ENCODE measurements around the gene AUTS2.

Gene AUTS2

DNA sequence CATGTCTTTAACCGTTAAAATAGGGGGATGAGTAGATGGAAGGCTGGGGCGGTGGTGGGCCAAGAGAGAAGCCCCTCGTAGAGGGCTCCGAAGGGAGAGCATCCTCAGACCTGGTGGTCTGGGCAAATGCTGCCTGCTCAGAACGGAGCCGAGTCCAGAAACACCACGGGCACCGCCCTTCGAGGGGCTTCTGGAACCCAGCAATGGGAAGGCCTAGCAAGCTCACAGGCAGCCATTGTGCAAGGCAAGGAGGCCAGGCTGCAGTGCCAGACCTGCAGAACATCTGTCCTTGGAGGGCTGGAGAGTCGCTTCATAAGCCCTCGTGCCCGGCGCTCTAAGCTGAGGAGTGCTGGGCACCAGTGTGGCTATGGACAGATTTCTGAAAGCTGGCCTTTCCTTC lies 889.6 kb downstream of the AUTS2 start:
- no peak for DNase-seq

DNA sequence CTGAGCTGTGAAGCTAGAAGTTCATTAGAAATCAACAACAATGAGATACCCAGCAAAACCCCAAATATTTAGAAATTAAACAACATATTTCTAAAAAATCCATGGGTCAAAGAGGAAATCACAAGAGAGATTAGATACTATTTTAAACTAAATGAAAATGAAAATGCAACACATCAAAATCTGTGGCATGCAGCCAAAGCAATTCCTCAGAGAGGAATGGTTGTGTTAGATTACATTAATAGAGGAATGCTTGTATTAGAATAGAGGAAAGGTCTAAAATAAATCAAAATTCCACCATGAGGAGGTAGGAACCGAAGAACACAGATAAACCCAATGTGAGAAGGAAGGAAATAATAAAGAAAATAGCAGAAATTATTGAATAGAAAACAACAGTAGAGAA lies 891.5 kb downstream of the AUTS2 start:
- no peak for DNase-seq

DNA sequence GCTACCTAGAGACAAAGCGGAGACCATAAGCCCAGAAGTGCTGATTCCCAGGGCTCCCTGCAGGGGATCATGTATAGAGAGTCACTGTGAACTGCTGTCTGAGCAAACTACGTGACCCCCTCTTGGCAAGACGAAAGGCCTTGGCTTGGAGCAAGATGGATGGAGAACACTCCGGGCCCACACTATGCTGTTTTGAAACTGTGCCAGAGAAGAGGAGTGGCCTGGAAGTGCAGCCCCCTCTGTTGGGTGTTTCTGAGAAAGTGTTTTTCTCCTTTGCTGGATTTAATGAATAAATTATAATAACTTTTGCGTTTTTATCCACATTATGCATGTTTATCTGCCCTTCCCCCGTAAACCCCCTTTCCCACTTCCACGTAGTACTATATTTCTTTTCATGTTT lies 894.4 kb downstream of the AUTS2 start:
- DNase-seq, result no peak

DNA sequence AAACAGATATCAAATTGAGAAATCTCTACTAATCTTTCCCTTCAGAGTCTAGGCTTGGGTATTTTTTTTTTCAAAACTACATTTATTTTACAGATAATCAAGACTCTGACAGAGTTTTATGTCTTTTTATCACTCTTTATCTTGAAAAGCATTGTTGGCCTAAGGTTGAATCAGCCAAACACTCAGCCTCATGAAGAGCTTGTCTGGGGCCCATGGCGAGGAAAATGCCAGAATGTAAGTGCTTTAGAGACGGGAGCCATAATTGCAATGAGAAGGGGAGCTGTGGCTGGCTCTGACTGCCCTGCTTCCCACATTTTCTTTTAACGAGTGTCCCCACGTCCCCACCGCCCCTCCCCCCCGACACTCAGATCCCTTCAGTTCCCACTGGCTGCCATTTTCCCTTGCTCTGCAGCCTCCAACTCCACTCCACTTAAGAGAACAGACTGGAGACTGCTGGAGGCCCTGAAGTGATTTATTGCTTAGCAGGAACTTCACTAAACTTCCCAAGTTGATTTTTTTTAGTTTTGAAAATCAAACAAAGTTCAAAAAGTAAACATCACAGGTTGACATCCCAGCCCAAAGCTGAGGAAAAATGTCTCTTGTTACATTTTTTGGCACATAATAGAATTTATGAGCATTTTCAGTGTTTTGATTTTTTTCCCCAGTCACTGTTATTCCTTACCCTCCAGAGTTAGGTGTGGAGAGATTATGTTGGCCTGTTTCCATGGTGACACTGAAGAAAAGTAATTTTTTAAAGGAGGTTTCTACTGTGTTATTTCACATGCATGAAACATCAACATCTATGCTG lies 896.2 kb downstream of the AUTS2 start:
- DNase-seq, result no peak

DNA sequence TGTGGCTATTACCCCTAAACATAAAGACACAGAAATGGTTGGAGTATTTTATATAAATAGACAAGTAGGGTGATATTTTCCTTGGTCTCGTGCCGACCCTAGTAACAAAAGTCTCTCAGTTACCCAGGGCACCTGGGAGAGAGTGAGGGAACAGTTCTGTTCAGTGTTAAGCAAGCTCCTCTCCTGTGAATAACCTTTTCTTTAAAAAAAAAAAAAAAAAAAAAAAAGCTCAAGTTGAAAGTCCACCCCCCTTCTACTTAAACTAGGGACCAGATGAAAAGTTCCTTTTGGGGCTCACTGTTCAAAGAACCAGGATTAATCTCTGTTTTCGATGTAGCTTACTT lies 896.7 kb downstream of the AUTS2 start:
- DNase-seq, result no peak

DNA sequence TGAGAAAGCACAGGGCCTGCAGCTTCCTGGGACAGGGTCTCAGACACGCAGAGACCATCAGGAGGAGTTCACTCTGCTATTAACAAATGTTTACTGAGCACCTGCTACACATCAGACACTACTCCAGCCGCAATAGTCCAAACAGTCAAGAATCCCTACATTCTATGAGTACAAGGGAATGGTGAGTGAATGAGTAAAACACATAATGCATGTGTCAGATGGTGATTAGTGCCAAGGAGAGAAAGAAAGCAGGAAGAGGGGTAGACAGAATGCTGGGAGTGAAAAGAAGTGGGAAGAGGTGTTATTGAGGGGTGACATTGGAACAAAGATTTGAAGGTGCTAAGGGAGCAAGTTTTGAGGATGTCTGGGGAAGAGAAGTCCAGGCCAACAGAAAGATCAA lies 899.5 kb downstream of the AUTS2 start:
- no peak for DNase-seq

DNA sequence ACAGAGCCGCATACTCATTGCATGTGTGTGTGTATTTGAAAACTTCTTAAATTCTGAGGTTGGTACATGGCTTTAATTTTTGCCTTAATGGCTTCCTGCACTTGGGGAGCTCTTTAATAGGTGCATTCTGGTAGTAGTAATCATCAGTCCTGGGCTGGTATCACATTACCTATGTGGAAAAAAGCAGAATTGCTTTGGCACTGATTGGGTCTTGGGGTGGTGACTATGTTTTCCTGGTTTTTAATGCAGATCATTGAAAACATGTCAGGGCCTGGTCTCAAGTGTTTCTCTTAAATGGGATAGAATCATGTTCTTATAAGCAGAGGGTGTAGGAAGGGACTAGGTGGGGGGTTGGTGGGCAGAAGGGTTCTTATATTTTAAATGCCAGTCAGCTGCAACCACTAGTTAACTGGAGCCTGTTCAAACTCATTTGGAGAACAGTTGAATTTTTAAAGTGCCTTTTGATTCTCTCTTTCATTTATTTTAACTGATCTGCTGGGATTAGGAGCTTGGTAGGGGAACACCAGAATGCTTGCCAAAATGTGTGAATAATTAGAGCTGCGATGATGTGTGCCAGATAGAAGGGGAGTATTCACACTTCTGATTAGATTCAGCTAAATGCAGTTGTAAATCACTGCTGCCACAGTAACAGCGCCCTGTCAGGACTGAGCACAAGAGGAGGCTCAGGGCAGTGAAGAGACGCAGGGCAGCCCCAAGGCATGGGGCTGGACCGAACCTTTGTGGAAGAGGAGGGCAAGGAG lies 900.1 kb downstream of the AUTS2 start:
- DNase-seq, result no peak

DNA sequence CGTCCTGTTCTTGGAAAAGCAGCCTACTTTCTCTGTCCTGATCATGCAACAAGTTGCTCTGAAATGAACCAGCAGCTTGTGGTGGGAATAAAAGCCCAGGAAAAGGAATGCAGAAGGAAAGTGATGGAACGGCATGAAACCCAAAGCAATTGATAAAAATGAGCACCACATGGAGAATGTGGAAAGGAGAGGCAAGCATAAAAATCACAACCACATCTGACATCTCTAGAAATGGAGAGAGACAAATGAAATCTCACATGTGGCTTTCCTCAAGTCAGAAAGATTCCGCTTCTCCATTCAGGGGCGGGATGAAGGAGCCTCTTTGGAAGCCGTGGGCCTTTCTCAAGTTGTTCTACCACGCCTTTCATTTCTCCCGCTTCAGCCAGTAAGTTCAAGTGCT lies 902.0 kb downstream of the AUTS2 start:
- no peak for DNase-seq

DNA sequence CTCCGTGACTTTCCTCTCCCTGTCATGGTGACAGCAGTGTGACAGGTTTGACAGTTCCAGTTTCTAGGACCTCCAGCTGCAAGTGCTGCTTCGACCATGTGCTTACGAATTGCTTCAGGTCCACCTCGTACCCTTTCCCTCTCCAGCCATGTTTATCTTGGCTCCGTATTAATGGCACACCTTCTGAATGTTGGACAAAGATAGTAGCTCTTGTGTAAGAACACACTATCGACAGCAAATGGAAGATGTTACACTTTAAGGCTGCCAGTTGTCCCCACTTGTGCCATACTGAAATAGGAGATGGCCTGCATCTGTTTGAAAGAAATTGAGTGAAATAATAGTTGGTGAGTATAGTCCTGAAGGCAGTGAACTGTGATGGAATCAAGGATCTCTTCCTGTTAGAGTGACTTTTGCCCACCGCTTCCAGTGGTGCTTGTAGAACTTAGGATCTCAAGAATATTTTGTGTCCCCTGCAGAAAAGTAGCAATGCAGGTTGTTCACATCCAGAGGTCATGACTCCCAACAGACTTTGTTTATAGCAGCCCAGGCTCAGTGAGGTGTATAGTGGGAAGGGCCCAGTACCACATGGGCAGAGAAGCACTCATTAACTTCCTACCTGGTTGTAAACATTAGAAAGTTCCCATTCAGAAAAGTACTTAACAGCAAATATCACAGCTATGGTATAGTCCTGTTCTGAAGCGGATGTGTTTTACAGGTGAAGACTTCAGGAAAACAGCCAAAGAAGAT lies 904.0 kb downstream of the AUTS2 start:
- DNase-seq, result no peak

DNA sequence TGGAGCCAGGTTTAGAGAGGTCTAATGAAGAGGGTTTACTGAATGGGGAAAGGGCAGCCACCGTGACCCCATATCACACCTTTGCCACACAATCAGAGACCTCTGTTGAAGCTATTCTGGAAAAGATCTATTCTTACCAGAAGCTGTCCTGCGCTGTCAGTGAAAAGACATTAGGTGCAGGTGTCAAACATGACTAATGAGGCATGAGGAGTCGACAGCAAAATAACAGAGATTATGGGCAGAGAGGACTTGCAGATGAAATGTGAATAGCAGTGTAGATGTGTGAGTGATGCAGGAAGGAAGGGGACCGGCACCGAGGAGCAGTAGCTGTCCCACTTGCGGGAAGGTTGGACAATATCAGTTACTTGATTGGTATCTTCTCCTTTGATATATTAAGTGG lies 906.0 kb downstream of the AUTS2 start:
- no peak for DNase-seq

DNA sequence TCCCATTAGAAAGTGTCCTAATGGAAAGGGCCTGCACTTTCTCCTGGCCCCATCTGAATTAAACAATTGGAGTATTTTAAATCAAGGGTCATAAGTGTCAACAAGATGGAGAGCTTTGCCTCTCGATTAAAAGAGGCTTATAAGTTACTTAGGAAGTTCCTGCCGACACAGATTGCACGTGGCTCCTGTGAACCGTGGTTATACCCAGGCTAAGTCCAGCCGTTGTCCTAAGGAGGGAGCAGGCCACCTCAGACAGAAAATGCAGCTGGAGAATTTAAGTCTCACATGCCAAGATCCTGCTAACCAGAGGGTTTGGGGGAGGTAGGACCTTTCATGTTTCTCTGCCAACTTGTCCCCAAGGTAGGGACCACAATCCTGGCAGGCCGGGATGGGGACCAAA lies 907.2 kb downstream of the AUTS2 start:
- DNase-seq, result no peak

DNA sequence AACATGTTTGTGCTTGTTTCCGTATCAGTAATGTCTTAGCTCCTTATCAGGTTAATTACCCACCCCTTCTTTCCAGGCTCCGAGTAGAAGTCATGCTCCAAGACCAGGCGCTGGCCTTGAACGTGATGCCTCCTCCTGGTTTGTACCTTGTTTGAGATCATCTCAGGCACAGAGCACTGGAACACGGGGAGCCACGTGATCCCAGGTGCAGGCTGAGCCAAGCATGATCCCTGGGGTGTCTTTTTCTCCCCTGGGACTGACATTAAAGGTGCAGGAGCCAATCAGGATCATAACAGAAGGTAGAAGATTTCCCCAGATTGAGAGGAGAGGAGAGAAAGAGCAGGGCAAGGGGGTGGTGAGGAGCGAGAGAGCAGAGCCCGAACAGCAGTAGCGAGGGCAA lies 907.6 kb downstream of the AUTS2 start:
- no peak for DNase-seq

DNA sequence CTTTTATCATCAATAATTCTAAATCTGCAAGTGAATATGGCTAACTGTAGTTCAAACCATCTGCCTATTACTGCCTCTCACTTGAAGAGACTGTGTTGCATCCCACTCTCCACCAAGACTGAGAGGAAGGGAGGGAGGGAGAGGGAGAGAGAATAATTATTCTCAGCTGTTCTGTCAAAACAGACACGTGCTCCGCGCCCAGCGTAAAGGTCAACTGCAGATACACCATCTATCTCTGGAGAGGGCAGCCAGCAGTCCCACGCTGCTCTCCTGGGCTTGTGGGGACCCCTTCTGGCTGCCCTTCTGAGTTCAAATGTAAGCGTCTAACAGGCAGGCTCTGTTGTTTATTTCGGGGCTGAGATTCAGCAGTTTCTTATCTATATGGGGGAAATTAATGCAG lies 908.2 kb downstream of the AUTS2 start:
- DNase-seq, result no peak

DNA sequence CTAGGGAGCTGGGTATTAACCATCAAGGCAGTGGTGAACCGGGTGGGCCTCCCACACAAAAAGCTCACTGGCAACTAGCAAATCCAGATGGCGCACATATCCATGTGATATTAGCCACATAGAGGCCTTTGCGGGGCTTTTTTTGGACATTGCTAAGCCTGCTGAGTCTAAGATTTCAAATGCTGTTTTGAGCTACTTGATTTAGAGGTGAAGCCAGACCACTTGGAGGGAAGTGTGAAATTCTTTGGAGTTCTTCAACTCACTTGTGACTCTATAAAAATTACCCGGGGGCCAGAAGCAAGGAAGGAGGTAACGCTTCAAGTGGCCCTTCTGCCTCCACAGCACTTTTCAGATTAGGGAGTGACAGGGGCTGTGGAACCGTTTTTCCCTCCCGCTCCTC lies 913.9 kb downstream of the AUTS2 start:
- DNase-seq, result no peak

DNA sequence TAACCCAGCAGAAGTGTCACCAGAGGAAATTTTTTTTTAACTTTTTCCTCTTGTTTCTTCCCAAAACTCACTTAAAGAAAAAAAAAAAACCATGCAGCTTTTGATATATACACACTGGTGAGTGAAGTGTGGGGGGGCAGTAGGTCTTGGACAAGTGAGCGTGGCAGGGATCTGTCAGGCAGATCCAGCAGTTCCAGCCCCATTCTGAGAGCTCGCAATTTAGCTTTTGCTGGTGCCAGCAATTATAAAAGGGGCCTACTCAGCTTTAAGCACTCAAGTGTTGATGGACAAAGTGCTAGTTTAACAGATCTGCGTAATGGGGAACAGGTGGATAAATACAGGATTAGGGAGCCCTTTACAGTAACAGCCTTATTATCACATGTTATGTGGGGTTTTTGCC lies 914.5 kb downstream of the AUTS2 start:
- no peak for DNase-seq

DNA sequence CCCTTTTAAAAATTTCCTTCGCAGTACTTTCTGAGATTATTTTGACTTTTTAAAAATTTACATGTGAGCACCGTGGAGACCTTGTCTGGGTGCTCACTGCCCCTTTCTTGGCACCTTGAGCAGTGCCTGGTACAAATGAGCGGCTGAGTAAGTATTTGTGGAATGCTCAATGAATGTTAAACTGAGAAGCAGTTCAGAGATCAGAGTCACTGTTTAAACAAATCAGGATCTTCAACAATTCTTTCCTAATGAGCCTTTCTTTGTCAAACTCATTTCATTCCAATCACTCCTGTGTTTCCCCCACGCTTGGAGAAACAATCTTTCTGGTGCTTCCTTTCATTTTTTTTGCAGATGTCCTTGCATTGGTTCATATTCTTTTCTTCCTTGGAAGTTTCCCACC lies 922.3 kb downstream of the AUTS2 start:
- DNase-seq, result no peak

DNA sequence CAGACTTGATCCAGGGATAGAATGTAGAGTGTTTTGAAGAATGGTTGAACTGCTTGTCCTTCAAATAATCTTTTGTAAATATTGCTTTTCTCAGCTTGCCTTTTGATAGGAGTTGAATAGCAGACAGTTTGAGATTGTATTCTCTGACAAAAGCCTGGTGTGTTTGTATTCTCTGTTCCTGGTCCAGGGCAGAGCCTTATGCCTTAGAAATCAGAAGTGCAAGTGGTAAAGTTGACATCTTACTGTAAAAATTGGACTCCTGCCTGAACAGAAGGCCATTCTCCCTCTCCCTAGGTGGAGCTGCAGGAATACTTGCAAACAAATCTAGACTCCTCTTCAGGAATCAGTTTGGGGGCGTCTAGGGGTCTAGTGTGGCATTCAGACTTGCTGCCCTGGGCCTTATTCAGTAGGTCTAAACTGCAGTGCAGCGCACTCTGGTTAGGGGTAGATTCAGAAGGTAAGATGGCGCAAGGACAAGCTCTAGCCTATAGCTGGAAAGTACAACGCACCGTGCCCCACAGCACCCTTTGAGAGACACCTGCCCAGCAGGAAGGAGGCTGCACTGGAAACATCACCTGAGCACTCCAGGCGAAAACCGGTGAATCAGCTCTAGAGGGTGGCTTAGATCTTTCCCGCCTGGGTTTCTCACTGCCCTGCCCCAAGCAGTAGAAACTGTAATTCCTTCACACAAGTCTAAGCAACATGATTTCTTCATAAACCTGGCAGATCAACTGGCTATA lies 925.1 kb downstream of the AUTS2 start:
- DNase-seq, result no peak

DNA sequence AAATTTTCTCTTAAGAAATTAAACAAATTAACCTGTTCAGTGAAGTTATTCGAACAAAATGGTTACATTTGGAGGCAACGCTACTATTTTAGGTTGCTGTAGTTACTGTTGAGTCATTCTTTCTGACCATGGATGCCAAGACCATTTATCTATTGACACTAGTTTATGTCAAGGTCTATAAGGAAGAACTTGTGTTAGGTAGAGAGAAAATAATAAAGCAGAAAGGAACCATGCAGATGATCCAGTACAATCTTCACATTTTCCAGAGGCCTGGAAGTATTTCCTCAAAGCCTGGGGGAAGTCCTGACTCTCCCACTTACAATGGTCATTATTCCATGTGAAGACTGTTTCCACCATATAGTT lies 925.7 kb downstream of the AUTS2 start:
- no peak for DNase-seq

DNA sequence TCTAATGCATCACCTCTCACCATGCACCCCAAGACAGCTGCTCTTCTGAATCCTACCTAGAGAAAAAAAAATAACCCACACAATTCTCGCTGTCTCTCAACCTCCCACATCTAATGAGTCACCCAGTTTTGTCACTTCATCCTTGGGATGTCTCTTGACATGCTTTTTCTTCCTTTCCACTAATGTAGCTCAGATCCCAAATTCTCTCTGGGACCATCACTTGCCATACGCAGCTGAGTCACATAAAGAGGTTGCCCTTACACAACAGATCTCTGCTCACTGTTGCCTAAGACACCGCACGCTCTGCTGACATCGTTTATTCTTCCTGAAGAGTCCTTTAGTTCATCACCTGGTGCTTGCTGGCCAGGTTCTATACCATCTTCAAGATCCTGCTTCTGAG lies 927.7 kb downstream of the AUTS2 start:
- no peak for DNase-seq

DNA sequence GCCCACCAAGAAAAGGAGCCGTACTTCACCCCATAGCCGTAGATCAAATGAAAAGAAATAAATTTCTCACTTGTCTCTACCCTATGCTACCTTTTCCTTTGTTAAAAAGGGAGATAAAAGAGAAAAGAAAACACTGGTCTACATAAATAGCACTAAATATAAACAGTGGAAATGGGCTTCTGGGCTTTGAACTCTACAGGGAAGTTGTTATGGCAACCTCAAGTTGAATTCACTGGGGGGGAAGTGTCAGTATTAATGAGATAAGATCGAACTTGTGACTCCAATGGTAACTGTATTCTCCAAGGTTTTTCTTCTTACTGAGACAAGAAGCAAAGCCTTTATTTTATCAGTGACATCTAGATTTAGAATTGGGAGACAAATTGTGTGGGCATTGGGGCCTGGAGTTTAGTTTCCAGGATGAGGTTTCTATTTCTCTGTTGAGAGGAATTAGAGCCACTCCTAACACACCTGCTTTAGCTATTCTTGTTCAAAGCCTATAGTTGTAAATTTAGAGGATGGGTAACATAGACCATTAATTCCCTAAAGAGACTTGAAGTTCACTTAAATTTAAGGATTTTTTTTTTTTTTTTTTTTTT lies 929.3 kb downstream of the AUTS2 start:
- DNase-seq, result no peak

DNA sequence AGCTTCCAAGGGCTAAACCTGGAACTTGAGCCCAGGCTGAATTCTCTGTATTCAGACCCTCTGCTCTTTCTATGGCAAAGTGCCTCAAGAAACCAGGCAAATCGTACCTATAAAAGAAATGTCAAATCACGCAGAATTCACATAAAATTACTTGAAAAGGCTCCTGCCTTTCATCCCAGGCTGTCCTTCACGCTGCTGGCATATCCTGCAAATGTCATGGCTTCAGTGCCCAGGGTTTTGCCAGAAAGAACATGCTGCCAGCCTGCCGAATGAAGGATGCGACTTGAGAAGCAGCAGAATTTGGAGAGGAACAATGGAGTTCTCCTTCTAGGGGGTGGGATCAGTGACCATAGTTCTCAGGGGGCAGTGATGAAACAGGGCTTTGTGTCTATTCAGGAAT lies 931.2 kb downstream of the AUTS2 start:
- DNase-seq, result no peak

DNA sequence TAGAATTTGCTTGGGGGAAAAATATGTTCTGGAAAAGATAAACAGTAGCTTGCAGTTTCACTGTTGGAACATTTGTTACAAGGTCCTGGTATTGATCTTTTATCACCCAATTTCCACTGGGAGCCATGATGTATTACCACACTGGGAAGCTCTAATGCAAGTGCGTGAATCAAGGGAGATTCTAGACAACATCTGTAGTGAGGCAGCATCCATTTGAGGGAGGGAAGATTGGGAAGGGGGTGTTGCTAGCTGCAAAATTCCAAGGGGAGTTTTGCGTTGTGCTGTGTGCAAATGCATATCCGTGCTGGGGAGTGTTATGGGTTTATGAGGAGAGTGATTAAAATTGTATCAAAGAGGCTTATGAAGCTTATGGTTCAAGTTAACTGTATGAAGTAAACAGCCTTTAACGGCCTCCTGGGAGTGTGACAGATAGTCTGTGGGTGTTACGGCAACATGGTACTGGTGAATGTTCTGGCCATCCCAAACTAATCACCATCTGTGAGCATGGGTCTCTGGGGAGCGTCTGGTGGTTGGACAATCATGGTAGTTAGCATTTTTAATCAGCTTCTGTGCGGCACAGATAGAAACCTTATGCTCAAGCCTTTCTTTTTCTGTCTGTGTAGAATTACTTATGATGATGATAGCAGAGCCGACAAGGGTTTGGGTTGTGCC lies 931.8 kb downstream of the AUTS2 start:
- DNase-seq, result no peak
